ENCODE data around the gene TULP4. TPM values are rescaled to one million over a fixed set of nuclear protein-coding genes. Genes with fewer than 3 reads are reported as not detected.

Gene TULP4
- total RNA-seq, 2 experiments from 2014 or later = 18.4 to 18.5 TPM

DNA sequence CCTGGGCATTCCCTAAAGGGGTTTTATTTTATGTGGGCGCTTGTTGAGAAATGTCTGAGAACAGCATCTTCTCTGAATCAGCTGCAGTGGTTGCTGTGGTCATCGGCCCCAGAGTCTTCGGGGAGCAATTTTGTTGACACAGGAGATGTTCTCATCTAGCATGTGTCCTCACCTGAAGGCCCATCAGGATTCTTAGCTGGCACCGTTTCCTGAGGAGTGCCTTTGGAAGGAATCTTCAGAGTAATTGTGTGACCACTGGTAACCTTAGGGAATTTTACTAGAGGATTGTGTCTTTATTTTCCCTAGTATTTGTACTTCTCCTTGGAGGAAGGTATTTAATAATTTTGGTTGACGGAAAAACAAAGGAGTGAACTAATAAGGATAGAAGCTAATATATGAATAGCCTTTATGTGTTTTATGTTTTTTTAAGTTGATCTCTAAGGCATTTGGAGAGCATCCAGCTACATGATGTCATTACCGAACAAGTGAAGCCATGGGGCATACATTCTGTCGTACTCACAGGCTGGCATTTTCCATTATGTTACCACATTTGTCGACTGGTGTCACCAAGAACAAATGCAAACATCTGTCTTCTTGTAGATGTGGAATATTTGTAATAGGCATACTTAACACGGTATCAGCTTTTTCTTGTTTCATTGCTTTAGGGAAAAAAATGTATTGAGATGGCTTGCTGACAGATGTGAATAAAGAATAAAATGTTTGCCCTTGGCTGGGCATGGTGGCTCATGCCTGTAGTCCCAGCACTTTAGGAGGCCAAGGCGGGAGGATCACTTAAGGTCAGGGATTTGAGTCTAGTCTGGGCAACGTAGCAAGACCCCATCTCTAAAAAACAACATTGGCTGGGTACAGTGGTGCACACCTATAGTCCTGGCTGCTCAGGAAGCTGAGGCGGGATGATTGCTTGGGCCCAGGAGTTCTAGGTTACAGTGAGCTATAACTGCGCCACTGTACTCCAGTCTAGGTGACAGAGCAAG lies 41.9 kb downstream of the TULP4 start:
- Mint-ChIP-seq H3K4me1 (ENCODE audit: low read depth) (peaks cover 31% of the 10 kb centered on the region), H3K4me3 (no peak overlapping the region), H3K36me3 (ENCODE audit: low read depth) (peaks cover 5% of the 10 kb centered on the region), H3K9me3 (no peaks in the 10 kb centered on the region), H3K27ac (no peak overlapping the region), H3K27me3 (no peaks in the 10 kb centered on the region)
- no peak for DNase-seq
- CTCF ChIA-PET = interaction anchor here (1.1 to 1.3 kb wide), 2 partner anchors 8 to 133 kb away, joined by 3 read pairs; no protein-coding TSS in a partner anchor
- TF ChIP-seq, protein P1, sequence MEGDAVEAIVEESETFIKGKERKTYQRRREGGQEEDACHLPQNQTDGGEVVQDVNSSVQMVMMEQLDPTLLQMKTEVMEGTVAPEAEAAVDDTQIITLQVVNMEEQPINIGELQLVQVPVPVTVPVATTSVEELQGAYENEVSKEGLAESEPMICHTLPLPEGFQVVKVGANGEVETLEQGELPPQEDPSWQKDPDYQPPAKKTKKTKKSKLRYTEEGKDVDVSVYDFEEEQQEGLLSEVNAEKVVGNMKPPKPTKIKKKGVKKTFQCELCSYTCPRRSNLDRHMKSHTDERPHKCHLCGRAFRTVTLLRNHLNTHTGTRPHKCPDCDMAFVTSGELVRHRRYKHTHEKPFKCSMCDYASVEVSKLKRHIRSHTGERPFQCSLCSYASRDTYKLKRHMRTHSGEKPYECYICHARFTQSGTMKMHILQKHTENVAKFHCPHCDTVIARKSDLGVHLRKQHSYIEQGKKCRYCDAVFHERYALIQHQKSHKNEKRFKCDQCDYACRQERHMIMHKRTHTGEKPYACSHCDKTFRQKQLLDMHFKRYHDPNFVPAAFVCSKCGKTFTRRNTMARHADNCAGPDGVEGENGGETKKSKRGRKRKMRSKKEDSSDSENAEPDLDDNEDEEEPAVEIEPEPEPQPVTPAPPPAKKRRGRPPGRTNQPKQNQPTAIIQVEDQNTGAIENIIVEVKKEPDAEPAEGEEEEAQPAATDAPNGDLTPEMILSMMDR (IDR thresholded peaks at IDR 0.05) = no peak
- intact Hi-C loops (cut with micrococcal nuclease) = no loop called here
- ATAC-seq = no peak
- POLR2A ChIA-PET = interaction anchor here (0.7 kb wide), 1 partner anchor 26 kb away, joined by 3 read pairs; no protein-coding TSS in a partner anchor

DNA sequence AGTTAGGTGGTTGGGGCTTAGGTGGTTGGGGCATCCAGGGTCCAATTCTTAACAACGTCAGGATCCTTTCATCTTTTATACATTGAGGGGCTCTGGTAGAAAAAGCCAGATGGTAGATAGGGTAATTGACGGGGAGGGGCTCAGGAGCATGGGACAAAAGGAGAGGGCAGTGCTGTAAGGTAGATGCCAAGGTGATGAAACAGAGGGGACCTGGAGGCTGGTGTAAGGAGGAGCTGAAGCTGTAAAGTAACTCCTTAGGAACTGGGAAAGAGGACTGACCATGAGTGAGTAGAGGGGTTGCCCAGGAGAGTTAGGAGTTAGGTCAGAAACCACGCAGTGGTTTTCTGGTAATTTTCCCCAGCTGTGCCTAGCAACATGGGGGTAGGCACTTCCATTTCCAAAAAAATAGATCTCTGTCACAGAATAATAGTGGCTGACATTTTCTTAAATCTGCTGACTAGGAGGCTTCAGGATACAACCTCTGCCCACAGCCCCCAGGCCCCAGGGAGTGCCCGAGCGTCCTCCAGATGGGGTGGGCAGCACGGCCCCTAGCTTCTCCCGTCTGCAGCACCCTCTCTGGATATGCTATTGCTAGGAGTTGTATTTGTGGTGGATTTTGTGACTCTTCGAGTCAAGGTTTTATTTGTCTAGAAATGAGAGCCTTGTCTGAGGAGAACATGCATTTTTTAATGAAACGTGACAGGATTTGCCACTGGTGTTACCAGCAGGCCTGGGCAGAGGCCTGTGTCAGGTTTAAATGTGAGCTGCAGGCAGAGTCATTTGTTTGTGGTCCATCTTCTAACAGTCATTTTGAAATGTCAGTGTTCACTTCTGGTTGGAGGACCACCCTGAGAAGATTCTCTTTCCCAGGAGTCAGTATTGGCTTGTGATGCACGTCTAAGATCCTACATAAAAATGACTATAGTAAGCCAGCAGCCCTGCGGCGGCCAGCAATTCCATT lies 44.6 kb downstream of the TULP4 start:
- no peak overlapping the region for H3K4me3 Mint-ChIP-seq
- no peak overlapping the region for H3K27ac Mint-ChIP-seq
- H3K27me3 Mint-ChIP-seq = no peaks in the 10 kb centered on the region
- intact Hi-C loops (cut with micrococcal nuclease) = no loop called here
- POLR2A ChIA-PET = interaction anchor here (0.5 kb wide), 1 partner anchor 18 kb away, joined by 4 read pairs; no protein-coding TSS in a partner anchor
- peaks cover 32% of the 10 kb centered on the region for H3K4me1 Mint-ChIP-seq (ENCODE audit: low read depth)
- CTCF ChIA-PET = interaction anchor here (0.7 kb wide), 1 partner anchor 136 kb away, joined by 3 read pairs; no protein-coding TSS in a partner anchor
- H3K9me3 Mint-ChIP-seq = no peaks in the 10 kb centered on the region
- no peak for DNase-seq
- no peaks in the 10 kb centered on the region for H3K36me3 Mint-ChIP-seq (ENCODE audit: low read depth)
- ATAC-seq = no peak
- TF ChIP-seq, protein P1 (IDR thresholded peaks at IDR 0.05) = no peak

DNA sequence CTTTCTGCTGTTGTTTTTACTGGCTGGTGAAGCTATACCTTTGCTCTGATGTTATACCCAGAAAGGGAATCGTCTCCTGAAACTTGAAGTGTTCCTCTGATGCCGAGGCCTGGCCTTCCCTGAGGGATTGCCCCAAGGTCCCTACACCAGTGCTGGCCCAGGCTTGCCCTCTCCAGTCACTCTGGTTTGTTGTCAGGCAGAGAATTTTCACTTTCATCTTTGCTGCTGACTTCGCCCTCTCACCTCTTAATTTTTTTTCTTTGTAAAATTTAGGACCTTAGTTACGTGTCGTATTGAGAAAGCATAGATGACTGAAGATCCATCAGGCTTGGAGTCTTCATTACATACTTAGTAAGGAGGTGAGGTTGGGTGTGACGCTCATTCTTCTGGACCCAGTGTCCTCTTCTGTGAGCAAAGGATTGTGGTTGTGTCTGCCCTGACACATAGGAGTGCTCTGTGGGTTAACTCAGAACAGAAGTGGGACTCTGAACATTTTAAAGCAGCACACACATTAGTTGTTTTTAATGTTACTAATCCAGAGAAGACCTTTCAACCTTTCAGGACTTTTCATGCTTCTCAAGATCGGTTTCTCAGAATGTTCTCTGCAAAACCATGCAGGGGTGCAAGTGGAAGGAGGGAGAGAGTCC lies 45.4 kb downstream of the TULP4 start:
- TF ChIP-seq, protein P1 (IDR thresholded peaks at IDR 0.05) = no peak
- ATAC-seq (peak; percentile 89), DNase-seq (peak; percentile 20)
- POLR2A ChIA-PET = no interaction called here
- intact Hi-C loops (cut with micrococcal nuclease) = no loop called here
- Mint-ChIP-seq H3K4me1 (ENCODE audit: low read depth) (peaks cover 32% of the 10 kb centered on the region), H3K27me3 (no peaks in the 10 kb centered on the region), H3K36me3 (ENCODE audit: low read depth) (no peaks in the 10 kb centered on the region), H3K4me3 (no peak overlapping the region), H3K9me3 (no peaks in the 10 kb centered on the region), H3K27ac (no peak overlapping the region)
- CTCF ChIA-PET = interaction anchor here (0.7 kb wide), 1 partner anchor 137 kb away, joined by 3 read pairs; no protein-coding TSS in a partner anchor

DNA sequence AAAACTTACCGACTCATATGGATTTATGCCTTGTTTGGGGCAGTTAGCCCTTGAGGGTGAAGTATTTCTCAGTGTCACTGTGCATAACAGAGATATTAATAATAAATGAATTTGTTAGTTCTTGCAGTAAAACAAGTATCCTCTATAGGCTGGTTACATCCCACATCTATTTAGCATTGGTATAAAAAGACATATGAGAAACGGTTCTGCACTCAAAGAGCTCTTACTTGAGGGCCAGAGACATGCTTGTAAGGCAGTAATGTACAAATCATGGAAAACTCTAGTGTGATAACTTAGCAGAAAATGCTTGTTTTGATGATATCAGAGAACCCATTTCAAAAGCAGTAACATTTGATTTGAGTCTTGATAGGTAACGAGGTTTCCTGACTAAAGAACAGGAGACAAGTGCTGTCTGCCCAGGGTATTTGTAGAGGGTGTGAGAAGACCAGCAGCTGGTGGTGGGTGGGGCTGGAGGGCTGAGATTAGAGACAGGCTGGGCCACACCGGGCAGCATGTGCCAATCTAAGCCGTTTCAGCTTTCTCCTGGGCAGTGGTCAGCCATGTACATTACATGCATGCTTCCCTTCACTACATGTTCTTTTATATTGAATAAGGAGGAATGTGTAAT lies 46.3 kb downstream of the TULP4 start:
- ChIA-PET POLR2A (no interaction called here), CTCF (no interaction called here)
- Mint-ChIP-seq H3K36me3 (ENCODE audit: low read depth) (no peaks in the 10 kb centered on the region), H3K9me3 (no peaks in the 10 kb centered on the region), H3K4me1 (ENCODE audit: low read depth) (peaks cover 32% of the 10 kb centered on the region), H3K27ac (no peak overlapping the region), H3K27me3 (no peaks in the 10 kb centered on the region), H3K4me3 (no peak overlapping the region)
- TF ChIP-seq, protein P1 (IDR thresholded peaks at IDR 0.05) = no peak
- DNase-seq = peak; percentile 6
- intact Hi-C loops (cut with micrococcal nuclease) = no loop called here
- ATAC-seq = no peak

All from activated CD8-positive, alpha-beta T cell treated with anti-CD3 and anti-CD28 coated beads for 36 hours (primary cell).